Activated CD8-positive, alpha-beta memory T cell treated with anti-CD3 and anti-CD28 coated beads for 1 hour (primary cell): ENCODE data around the gene ETFB.

Experiments used
- DNase-seq, 2 donors: peaks; one replicate each; pipeline ENCODE4 v3.0.0-alpha.2; 2020; ENCODE audit warnings: low read depth in 1 of 2; ENCODE audit errors: extremely low read depth in 1 of 2

Gene ETFB

GRCh38 chr19:51372649-51373504 is 6.7 kb upstream of the ETFB start, which contains the start of gene NKG7:
Gene NKG7, minus strand, starts transcription at chr19:51372654. Its CDS starts 119 bp downstream, at chr19:51372535.
- peak; percentile 55 to 63 for DNase-seq

GRCh38 chr19:51372021-51372648 is 5.9 kb upstream of the ETFB start:
- DNase-seq = no peak

GRCh38 chr19:51371186-51371690 is 5.0 kb upstream of the ETFB start:
- DNase-seq = no peak

GRCh38 chr19:51370230-51370629 is 4.0 kb upstream of the ETFB start:
- no peak for DNase-seq

GRCh38 chr19:51368366-51369282 is 2.4 kb upstream of the ETFB start, which contains the start of gene CLDND2:
Gene CLDND2, minus strand, starts transcription at chr19:51369003. Its CDS starts 426 bp downstream, at chr19:51368577.
- DNase-seq = no peak

GRCh38 chr19:51367565-51368365 is 1.6 kb upstream of the ETFB start:
- DNase-seq = peak; percentile 85 to 93

- no peak for DNase-seq
Observed at GRCh38 chr19:51367255-51367564, 1.0 kb upstream of the ETFB start.

GRCh38 chr19:51366389-51367254 is 434 bp upstream of the ETFB start:
- DNase-seq = peak; percentile 78 to 83

GRCh38 chr19:51365211-51365964 is 800 bp downstream of the ETFB start:
- DNase-seq = no peak

- DNase-seq = no peak
Observed at GRCh38 chr19:51364200-51365106, 1.7 kb downstream of the ETFB start.

- no peak for DNase-seq
Observed at GRCh38 chr19:51361239-51361638, 4.9 kb downstream of the ETFB start.

- DNase-seq = no peak
Observed at GRCh38 chr19:51359294-51359693, 6.9 kb downstream of the ETFB start.

- no peak for DNase-seq
Observed at GRCh38 chr19:51357952-51358351, 8.2 kb downstream of the ETFB start.

- no peak for DNase-seq
Observed at GRCh38 chr19:51356159-51356801, 9.9 kb downstream of the ETFB start.

GRCh38 chr19:51354742-51355148 is 11.4 kb downstream of the ETFB start:
- no peak for DNase-seq

GRCh38 chr19:51354103-51354741 is 12.0 kb downstream of the ETFB start:
- DNase-seq = no peak
